ENCODE results near the gene MBTPS1.

DNA sequence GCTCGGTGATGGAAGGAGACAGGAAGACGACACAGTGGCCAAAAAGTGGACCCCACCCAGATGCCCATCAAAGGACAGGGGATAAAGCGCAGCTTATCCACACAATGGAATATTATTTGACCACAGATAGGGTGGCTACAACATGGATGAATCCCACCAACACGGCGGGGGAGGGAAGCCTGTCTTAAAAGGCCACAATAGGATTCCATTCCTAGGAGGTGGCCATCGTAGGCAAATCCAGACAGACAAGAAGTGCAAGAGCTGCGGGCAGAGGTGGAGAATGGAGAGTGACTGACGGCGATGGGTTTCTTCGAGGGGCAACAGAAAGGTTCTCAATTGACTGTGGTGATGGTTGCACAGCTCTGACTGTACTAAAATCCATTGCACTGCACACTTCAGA lies 90.1 kb downstream of the MBTPS1 start:
- TF ChIP-seq, protein P1, sequence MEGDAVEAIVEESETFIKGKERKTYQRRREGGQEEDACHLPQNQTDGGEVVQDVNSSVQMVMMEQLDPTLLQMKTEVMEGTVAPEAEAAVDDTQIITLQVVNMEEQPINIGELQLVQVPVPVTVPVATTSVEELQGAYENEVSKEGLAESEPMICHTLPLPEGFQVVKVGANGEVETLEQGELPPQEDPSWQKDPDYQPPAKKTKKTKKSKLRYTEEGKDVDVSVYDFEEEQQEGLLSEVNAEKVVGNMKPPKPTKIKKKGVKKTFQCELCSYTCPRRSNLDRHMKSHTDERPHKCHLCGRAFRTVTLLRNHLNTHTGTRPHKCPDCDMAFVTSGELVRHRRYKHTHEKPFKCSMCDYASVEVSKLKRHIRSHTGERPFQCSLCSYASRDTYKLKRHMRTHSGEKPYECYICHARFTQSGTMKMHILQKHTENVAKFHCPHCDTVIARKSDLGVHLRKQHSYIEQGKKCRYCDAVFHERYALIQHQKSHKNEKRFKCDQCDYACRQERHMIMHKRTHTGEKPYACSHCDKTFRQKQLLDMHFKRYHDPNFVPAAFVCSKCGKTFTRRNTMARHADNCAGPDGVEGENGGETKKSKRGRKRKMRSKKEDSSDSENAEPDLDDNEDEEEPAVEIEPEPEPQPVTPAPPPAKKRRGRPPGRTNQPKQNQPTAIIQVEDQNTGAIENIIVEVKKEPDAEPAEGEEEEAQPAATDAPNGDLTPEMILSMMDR (IDR thresholded peaks at IDR 0.05; ENCODE audit: insufficient read depth, low read depth, low read length), result no peak
- TF ChIP-seq EZH2 (IDR thresholded peaks at IDR 0.05; ENCODE audit: insufficient read depth, low read length), result no peak
